Loucy (cell line): ENCODE data around the gene CLMP.
A peak's percentile ranks its signal among the peaks of the same experiment; 100 is the strongest.

ENCODE experiments used
- H2AFZ ChIP-seq: fragments of 200-600 bp; sonication (generic); 2 replicates; pipeline ENCODE4 v1.6.0; 2016; ENCODE audit warnings: antibody characterized with exemption, mild to moderate bottlenecking, low read length, moderate library complexity
- H3F3A ChIP-seq: fragments of 200-600 bp; 2 replicates; pipeline ENCODE4 v1.6.0; 2016; ENCODE audit warnings: antibody characterized with exemption, low read depth, mild to moderate bottlenecking
- H3K27me3 ChIP-seq: fragments of 200-600 bp; sonication (generic); 2 replicates; pipeline ENCODE4 v1.6.1; 2014; ENCODE audit warnings: low read length, mild to moderate bottlenecking; ENCODE audit not compliant: insufficient read depth, poor library complexity, severe bottlenecking
- H3K36me3 ChIP-seq: fragments of 200-600 bp; sonication (generic); 2 replicates; pipeline ENCODE4 v1.6.1; 2016; ENCODE audit warnings: low read length; ENCODE audit not compliant: insufficient read depth
- H3K4me1 ChIP-seq: fragments of 200-600 bp; sonication (generic); 2 replicates; pipeline ENCODE4 v1.5.1; 2014; ENCODE audit warnings: low read length, mild to moderate bottlenecking; ENCODE audit not compliant: insufficient read depth, poor library complexity, severe bottlenecking
- H3K4me2 ChIP-seq: fragments of 200-600 bp; sonication (generic); 2 replicates; pipeline ENCODE4 v1.6.0; 2014; ENCODE audit warnings: antibody characterized with exemption, low read length, low read depth, mild to moderate bottlenecking; ENCODE audit not compliant: poor library complexity, severe bottlenecking
- H3K4me3 ChIP-seq: fragments of 200-600 bp; sonication (generic); 2 replicates; pipeline ENCODE4 v1.5.1; 2014; ENCODE audit warnings: low read length, mild to moderate bottlenecking, mixed read lengths; ENCODE audit not compliant: poor library complexity, severe bottlenecking
- H3K79me2 ChIP-seq: fragments of 200-600 bp; sonication (generic); 2 replicates; pipeline ENCODE4 v1.6.1; 2014; ENCODE audit warnings: low read length; ENCODE audit not compliant: insufficient read depth
- H3K9ac ChIP-seq: fragments of 200-600 bp; sonication (generic); 2 replicates; pipeline ENCODE4 v1.6.0; 2014; ENCODE audit warnings: mild to moderate bottlenecking, low read depth, low read length, moderate library complexity; ENCODE audit not compliant: poor library complexity, severe bottlenecking
- H3K9me2 ChIP-seq: fragments of 200-600 bp; sonication (generic); replicated peaks from 2 replicates; pipeline ENCODE4 v1.6.1; 2016; ENCODE audit warnings: low read depth, low read length, mixed read lengths
- H3K9me3 ChIP-seq: fragments of 200-600 bp; sonication (generic); 2 replicates; pipeline ENCODE4 v1.6.1; 2014; ENCODE audit warnings: mild to moderate bottlenecking, antibody characterized with exemption, low read length, low read depth; ENCODE audit not compliant: insufficient read depth
- H4K20me1 ChIP-seq: fragments of 200-600 bp; sonication (generic); 2 replicates; pipeline ENCODE4 v1.6.0; 2014; ENCODE audit warnings: antibody characterized with exemption, low read length, mild to moderate bottlenecking; ENCODE audit not compliant: insufficient read depth, poor library complexity, severe bottlenecking
- CTCF ChIP-seq: fragments of 200-600 bp; sonication (generic); conservative IDR thresholded peaks from 2 replicates; pipeline ENCODE4 v1.5.1; 2014; ENCODE audit warnings: mild to moderate bottlenecking, antibody characterized with exemption, low read length
- EZH2phosphoT487 ChIP-seq: fragments of 200-600 bp; IDR thresholded peaks from 2 replicates; pipeline ENCODE4 v1.6.1; 2018; ENCODE audit warnings: antibody characterized with exemption, mild to moderate bottlenecking, moderate library complexity, borderline replicate concordance

Gene CLMP

GRCh38 chr11:123033895-123034294, 161.2 kb downstream of the CLMP start:
- Histone ChIP-seq H2AFZ (peak overlapping the region; percentile 68), H4K20me1 (no peaks in the 10 kb centered on the region)
- TF ChIP-seq CTCF (peak; percentile 39; the same call in 1 of the 2 replicates), EZH2phosphoT487 (no peak)

GRCh38 chr11:123030517-123030916, 164.5 kb downstream of the CLMP start:
- no peak for TF ChIP-seq CTCF
- no peak for TF ChIP-seq EZH2phosphoT487
- no peak overlapping the region for H3K9ac ChIP-seq
- H3K4me1 ChIP-seq: peaks cover 7% of the 10 kb centered on the region
- no peaks in the 10 kb centered on the region for H3K27me3 ChIP-seq
- H3K4me2 ChIP-seq: no peak overlapping the region
- no peak overlapping the region for H3K4me3 ChIP-seq
- no peaks in the 10 kb centered on the region for H3K9me3 ChIP-seq
- no peak overlapping the region for H2AFZ ChIP-seq
- H3F3A ChIP-seq: no peaks in the 10 kb centered on the region
- H4K20me1 ChIP-seq: no peaks in the 10 kb centered on the region
- H3K9me2 ChIP-seq: no peaks in the 10 kb centered on the region
- no peaks in the 10 kb centered on the region for H3K79me2 ChIP-seq
- H3K36me3 ChIP-seq: no peaks in the 10 kb centered on the region

More at GRCh38 chr11:123033895-123034294, 161.2 kb downstream of the CLMP start:
- Histone ChIP-seq H3K9me2 (no peaks in the 10 kb centered on the region), H3K27me3 (no peaks in the 10 kb centered on the region), H3K4me2 (no peak overlapping the region), H3K4me3 (no peak overlapping the region), H3K9me3 (no peaks in the 10 kb centered on the region), H3K36me3 (no peaks in the 10 kb centered on the region), H3K79me2 (no peaks in the 10 kb centered on the region), H3F3A (no peaks in the 10 kb centered on the region), H3K9ac (no peak overlapping the region), H3K4me1 (peaks cover 7% of the 10 kb centered on the region)

GRCh38 chr11:123020968-123021367, 174.1 kb downstream of the CLMP start:
- Histone ChIP-seq H4K20me1 (no peaks in the 10 kb centered on the region), H3K27me3 (no peaks in the 10 kb centered on the region), H3K36me3 (no peaks in the 10 kb centered on the region), H3K79me2 (no peaks in the 10 kb centered on the region), H3K9ac (no peak overlapping the region), H3K9me2 (no peaks in the 10 kb centered on the region), H3K4me1 (no peaks in the 10 kb centered on the region), H3K4me2 (no peak overlapping the region), H3F3A (no peaks in the 10 kb centered on the region), H2AFZ (peak overlapping the region; percentile 98), H3K4me3 (no peak overlapping the region), H3K9me3 (no peaks in the 10 kb centered on the region)
- peak; percentile 86 for TF ChIP-seq CTCF
- TF ChIP-seq EZH2phosphoT487: no peak
